Stimulated activated CD8-positive, alpha-beta memory T cell treated with anti-CD3 and anti-CD28 coated beads, Interleukin-7, amount 100 ng/mL, for 1 hour (primary cell): ENCODE results near the gene GPRIN3.

Experiments
- DNase-seq, 2 donors: peaks; one replicate each; pipeline ENCODE4 v3.0.0-alpha.2; 2020; ENCODE audit warnings: low read depth in 2 of 2

Gene GPRIN3

GRCh38 chr4:89290727-89291516 is 16.7 kb downstream of the GPRIN3 start:
- no peak for DNase-seq

- DNase-seq = no peak
Observed at GRCh38 chr4:89289312-89289711, 18.3 kb downstream of the GPRIN3 start.

- DNase-seq = no peak
Observed at GRCh38 chr4:89288430-89288829, 19.2 kb downstream of the GPRIN3 start.

- no peak for DNase-seq
Observed at GRCh38 chr4:89287945-89288344, 19.7 kb downstream of the GPRIN3 start.

- DNase-seq = no peak
Observed at GRCh38 chr4:89285745-89286144, 21.9 kb downstream of the GPRIN3 start.

GRCh38 chr4:89284828-89285227 is 22.8 kb downstream of the GPRIN3 start:
- DNase-seq = no peak

GRCh38 chr4:89284020-89284424 is 23.6 kb downstream of the GPRIN3 start:
- no peak for DNase-seq

GRCh38 chr4:89283226-89284009 is 24.2 kb downstream of the GPRIN3 start:
- DNase-seq = no peak

GRCh38 chr4:89279385-89279784 is 28.2 kb downstream of the GPRIN3 start:
- no peak for DNase-seq

GRCh38 chr4:89277412-89277811 is 30.2 kb downstream of the GPRIN3 start:
- DNase-seq = no peak

- DNase-seq = no peak
Observed at GRCh38 chr4:89276296-89276695, 31.3 kb downstream of the GPRIN3 start.

GRCh38 chr4:89275587-89275986 is 32.0 kb downstream of the GPRIN3 start:
- DNase-seq = no peak

- no peak for DNase-seq
Observed at GRCh38 chr4:89273741-89274141, 33.9 kb downstream of the GPRIN3 start.

GRCh38 chr4:89270792-89271191 is 36.8 kb downstream of the GPRIN3 start:
- DNase-seq = no peak

- DNase-seq = no peak
Observed at GRCh38 chr4:89269121-89269666, 38.4 kb downstream of the GPRIN3 start.

- no peak for DNase-seq
Observed at GRCh38 chr4:89268679-89269078, 38.9 kb downstream of the GPRIN3 start.

- DNase-seq = no peak
Observed at GRCh38 chr4:89267846-89268245, 39.8 kb downstream of the GPRIN3 start.

- no peak for DNase-seq
Observed at GRCh38 chr4:89267392-89267791, 40.2 kb downstream of the GPRIN3 start.

- DNase-seq = no peak
Observed at GRCh38 chr4:89266128-89266527, 41.5 kb downstream of the GPRIN3 start.

- no peak for DNase-seq
Observed at GRCh38 chr4:89263265-89263664, 44.3 kb downstream of the GPRIN3 start.

- DNase-seq = no peak
Observed at GRCh38 chr4:89259301-89260028, 48.1 kb downstream of the GPRIN3 start.

GRCh38 chr4:89258506-89258905 is 49.1 kb downstream of the GPRIN3 start:
- DNase-seq = no peak
